ENCODE data around the gene NHP2.
A peak's percentile ranks its signal among the peaks of the same experiment; 100 is the strongest.

NHP2 gene

DNA sequence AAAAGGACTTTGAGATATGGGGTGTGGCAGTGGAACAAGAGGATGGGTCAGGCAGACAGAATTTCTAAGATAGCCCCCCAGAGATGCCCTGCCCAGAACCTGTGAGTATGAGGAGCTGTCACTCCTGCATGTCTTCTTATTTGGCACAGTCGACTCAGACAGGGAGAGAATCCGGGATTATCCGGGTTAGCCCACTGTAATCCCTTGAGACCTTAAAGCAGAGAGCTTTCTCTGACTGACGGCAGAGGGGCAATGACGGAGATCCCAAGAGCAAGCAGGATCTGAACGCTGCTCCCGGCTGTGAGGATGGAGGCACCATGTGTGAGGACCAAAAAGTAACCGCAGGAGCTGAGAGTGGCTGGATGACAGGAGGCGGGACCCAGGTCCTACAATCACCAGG is 8.8 kb upstream of the NHP2 start:
- no peak overlapping the region for H3K4me3 ChIP-seq (IDR thresholded peaks at IDR 0.05; ENCODE audit: insufficient read depth, low read depth, low read length)
- H3K27ac ChIP-seq, result no peak overlapping the region
- H3K27me3 ChIP-seq (ENCODE audit: insufficient read depth, low read depth), result no peaks in the 10 kb centered on the region
- H3K9ac ChIP-seq, result no peak overlapping the region
- no peaks in the 10 kb centered on the region for H3K4me1 ChIP-seq (ENCODE audit: low read depth, poor library complexity, severe bottlenecking)
- no peak overlapping the region for H3K4me2 ChIP-seq
- no peaks in the 10 kb centered on the region for H3K79me2 ChIP-seq (ENCODE audit: insufficient read depth, low read depth)
- no peaks in the 10 kb centered on the region for H4K20me1 ChIP-seq (ENCODE audit: insufficient read depth)
- H2AFZ ChIP-seq (ENCODE audit: low read depth), result no peak overlapping the region
- H3K36me3 ChIP-seq (ENCODE audit: insufficient read depth), result no peaks in the 10 kb centered on the region
- TF ChIP-seq, protein P1, sequence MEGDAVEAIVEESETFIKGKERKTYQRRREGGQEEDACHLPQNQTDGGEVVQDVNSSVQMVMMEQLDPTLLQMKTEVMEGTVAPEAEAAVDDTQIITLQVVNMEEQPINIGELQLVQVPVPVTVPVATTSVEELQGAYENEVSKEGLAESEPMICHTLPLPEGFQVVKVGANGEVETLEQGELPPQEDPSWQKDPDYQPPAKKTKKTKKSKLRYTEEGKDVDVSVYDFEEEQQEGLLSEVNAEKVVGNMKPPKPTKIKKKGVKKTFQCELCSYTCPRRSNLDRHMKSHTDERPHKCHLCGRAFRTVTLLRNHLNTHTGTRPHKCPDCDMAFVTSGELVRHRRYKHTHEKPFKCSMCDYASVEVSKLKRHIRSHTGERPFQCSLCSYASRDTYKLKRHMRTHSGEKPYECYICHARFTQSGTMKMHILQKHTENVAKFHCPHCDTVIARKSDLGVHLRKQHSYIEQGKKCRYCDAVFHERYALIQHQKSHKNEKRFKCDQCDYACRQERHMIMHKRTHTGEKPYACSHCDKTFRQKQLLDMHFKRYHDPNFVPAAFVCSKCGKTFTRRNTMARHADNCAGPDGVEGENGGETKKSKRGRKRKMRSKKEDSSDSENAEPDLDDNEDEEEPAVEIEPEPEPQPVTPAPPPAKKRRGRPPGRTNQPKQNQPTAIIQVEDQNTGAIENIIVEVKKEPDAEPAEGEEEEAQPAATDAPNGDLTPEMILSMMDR (conservative IDR thresholded peaks at IDR 0.05; ENCODE audit: low read depth, low read length), result no peak

DNA sequence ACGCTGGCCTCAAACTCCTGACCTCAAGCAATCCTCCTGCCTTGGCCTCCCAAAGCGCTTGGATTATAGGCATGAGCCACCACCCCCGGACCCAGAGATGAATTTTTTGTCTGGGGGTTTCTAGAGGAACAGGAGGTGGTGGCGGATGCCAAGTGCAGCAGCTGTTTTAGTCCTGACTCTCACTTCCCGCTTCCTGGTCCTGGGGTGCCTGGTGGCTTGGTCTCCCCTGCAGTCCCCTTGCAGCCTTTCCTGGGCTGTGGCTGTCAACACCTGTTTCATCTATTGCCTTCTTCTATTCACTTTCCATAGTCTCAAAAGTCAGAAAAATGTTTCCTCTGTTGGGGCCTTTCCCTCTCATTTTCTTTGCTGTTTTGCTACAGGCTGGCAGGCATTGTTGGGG is 6.5 kb upstream of the NHP2 start:
- Histone ChIP-seq H3K4me3 (IDR thresholded peaks at IDR 0.05; ENCODE audit: insufficient read depth, low read depth, low read length) (no peak overlapping the region), H3K4me2 (no peak overlapping the region), H3K27ac (no peak overlapping the region), H4K20me1 (ENCODE audit: insufficient read depth) (no peaks in the 10 kb centered on the region), H3K36me3 (ENCODE audit: insufficient read depth) (no peaks in the 10 kb centered on the region), H2AFZ (ENCODE audit: low read depth) (no peak overlapping the region), H3K79me2 (ENCODE audit: insufficient read depth, low read depth) (no peaks in the 10 kb centered on the region), H3K9ac (no peak overlapping the region), H3K27me3 (ENCODE audit: insufficient read depth, low read depth) (no peaks in the 10 kb centered on the region), H3K4me1 (ENCODE audit: low read depth, poor library complexity, severe bottlenecking) (no peaks in the 10 kb centered on the region)
- TF ChIP-seq, protein P1 (conservative IDR thresholded peaks at IDR 0.05; ENCODE audit: low read depth, low read length), result no peak

DNA sequence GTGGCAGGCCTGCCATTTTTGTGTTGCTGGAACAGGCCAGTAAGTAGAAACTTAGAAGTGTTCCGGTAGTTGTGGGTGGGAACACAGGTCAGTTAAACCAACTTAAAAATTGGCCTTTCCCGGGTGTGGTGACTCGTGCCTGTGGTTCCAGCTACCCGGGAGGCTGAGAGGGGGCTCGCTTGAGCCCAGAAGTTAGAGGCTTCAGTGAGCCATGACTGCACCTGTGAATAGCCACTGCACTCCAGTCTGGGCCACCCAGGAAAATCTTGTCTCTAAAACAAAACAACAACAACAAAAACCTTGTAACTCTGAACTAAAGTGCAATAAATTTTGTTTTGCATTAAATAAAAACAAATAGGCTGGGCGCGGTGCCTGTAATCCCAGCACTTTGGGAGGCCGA is 1.4 kb upstream of the NHP2 start:
- H3K9ac ChIP-seq, result no peak overlapping the region

DNA sequence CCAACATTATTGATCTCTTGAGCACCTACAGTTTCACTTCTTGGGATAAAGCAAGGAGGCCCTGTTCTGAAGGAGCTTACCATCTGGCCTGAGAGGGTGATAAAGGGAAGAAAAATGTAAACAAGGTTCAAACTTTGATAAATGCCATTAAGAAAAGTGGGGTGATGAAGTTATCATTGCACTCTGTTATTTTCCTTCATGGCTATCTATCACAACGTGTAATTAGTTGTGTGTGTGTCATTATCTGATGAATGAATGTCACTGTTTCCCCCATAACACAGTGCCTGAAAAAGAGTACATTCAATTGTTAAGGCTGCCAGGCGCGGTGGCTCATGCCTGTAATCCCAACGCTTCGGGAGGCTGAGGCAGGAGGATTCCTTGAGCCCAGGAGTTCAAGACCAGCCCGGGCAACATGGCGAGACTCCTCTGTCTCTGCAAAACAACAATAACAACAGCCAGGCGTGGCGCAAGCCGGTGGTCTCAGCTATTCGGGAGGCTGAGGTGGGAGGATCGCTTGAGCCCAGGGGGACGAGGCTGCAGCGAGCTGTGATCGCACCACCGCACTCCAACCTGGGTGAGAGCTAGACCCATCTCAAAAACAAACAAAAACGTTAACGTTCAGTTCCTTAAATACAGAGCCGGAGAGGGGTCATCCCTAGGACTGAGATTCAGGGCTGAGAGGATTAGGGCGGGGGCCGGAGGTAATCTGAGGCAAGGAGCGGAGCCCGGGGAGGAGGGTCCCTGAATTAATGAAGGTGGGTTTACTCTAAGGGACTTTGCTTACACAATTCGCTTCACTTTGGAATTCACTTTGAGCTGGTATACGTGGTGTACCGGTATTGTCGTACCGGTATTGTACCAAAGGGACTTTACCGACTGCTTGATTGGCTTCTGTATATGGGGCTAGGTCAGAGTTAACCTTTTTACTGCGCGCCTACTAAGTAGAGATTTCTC is 917 bp downstream of the NHP2 start:
- Histone ChIP-seq H3K27ac (no peak overlapping the region), H3K4me1 (ENCODE audit: low read depth, poor library complexity, severe bottlenecking) (no peaks in the 10 kb centered on the region), H3K9ac (peak overlapping the region; percentile 53; the same call in 1 of the 2 replicates), H3K27me3 (ENCODE audit: insufficient read depth, low read depth) (no peaks in the 10 kb centered on the region), H3K4me3 (IDR thresholded peaks at IDR 0.05; ENCODE audit: insufficient read depth, low read depth, low read length) (no peak overlapping the region), H3K79me2 (ENCODE audit: insufficient read depth, low read depth) (peaks cover 11% of the 10 kb centered on the region; the same call in 1 of the 2 replicates), H2AFZ (ENCODE audit: low read depth) (peak overlapping the region; percentile 18; the same call in 1 of the 2 replicates), H4K20me1 (ENCODE audit: insufficient read depth) (no peaks in the 10 kb centered on the region), H3K36me3 (ENCODE audit: insufficient read depth) (no peaks in the 10 kb centered on the region), H3K4me2 (peak overlapping the region; percentile 86)
- TF ChIP-seq, protein P1 (conservative IDR thresholded peaks at IDR 0.05; ENCODE audit: low read depth, low read length), result no peak

More for the DNA sequence above, 1.4 kb upstream of the NHP2 start:
- Histone ChIP-seq H3K27ac (no peak overlapping the region), H3K36me3 (ENCODE audit: insufficient read depth) (no peaks in the 10 kb centered on the region), H3K4me2 (no peak overlapping the region), H2AFZ (ENCODE audit: low read depth) (no peak overlapping the region), H3K79me2 (ENCODE audit: insufficient read depth, low read depth) (peaks cover 11% of the 10 kb centered on the region; the same call in 1 of the 2 replicates), H3K27me3 (ENCODE audit: insufficient read depth, low read depth) (no peaks in the 10 kb centered on the region), H4K20me1 (ENCODE audit: insufficient read depth) (no peaks in the 10 kb centered on the region), H3K4me3 (IDR thresholded peaks at IDR 0.05; ENCODE audit: insufficient read depth, low read depth, low read length) (no peak overlapping the region), H3K4me1 (ENCODE audit: low read depth, poor library complexity, severe bottlenecking) (no peaks in the 10 kb centered on the region)
- TF ChIP-seq, protein P1 (conservative IDR thresholded peaks at IDR 0.05; ENCODE audit: low read depth, low read length), result no peak

Data from KMS-11 (cell line).